ENCODE data around the gene TAF1A.
"Not testable (repeated sequence)": the region's sequence is repeated elsewhere in the genome, so short reads cannot be mapped to it uniquely, and the experiment has no call there.

The TAF1A gene

DNA sequence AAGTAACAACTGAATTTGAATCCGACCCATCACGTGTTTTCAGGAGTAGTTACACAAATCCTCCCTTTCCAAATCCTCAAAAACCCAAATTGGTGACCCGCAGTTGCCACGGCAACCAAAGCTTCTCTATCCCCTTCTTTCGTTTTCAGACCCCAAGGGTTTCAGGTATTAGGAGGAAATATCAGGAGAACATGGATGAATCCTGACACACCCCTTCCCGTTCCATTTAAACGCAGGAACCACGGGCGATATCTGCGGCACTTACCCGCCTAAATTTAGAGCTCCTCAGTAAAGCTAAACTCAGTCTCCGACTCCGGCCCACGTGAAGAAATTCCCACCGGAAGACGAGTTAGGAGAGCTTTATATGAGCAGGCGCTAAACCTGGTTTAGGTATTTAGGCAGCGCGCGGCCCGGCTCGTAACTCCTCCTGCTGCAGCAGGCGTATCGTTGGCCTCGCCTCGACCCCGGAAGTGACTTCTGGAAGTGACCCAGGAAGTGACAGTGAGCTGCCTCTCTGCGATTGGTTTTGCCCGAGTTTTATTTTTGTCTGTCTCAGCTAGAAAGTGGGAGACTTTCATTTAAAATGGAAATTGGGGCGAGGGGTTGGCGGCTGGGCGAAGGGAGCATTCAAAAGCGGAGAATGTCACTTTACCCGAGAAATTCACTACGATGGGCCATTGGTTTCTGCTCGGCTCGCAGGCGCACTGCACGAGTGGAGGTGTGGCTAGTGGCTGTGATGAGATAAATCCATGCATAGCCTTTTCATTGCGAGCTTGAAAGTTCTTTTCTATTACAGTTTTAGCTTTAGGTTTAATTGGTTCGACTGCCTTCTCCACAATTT, at the start of gene TAF1A:
TAF1A (minus strand) TSS at position 472 of the 841 bp plus-strand sequence.
- DNase-seq (ENCODE audit: low read depth), result peak; percentile 80

DNA sequence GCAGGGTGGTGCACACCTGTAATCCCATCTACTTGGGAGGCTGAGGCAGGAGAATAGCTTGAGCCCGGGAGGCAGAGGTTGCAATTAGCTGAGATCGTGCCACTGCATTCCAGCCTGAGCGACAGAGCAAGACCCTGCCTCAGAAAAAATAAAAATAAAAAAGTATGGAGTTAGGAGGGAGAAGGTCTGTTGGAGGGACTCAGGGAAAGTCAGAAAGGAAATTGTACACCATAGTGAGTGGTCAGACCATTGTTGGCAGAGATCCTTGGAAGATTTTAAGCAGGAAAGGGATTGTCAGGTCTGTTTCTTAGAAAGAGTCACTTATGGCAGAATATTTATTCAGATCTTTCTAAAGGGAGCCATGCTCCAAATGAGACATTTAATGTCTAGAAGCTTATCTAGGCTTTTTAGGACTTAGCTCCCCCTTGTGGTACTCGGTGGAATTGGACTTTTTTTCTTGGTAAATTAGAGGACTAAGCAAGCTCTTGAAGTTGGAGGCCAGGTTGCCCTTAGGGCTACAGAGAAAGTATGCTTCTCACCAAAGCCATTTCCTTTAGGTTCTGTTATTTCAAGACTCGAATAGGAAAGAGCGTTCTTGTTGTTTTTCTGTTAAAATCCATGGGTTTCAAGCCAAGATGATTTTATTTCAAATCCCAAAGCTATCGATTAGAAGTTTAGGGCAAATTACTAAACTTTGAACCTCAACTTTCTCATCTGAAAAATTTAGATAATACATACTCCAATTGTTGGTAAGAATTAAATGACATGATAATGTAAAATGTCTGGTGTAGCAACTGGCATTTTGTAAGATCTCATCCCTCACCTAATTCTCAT, 44.7 kb upstream of the TAF1A start:
- DNase-seq (ENCODE audit: low read depth), result peak; percentile 86

DNA sequence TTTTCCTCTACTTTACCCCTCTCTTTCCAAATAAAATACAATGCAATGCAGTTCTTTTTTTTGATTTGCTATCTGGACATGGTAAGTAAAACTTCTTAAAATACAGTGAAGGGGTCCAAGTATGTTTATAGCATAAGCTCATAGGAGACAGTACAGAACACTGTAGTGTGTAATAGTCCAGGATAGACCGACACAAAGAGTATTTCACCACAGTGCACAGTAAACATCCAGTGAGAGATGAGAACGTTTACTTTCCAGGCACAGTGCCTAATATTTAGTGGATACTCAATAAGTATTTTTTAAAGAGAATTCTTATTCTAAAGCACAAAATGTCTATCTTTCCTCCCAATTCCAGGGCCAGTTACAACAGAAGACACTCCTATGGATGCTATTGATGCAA, 43.0 kb upstream of the TAF1A start:
- no peak for DNase-seq (ENCODE audit: low read depth)

DNA sequence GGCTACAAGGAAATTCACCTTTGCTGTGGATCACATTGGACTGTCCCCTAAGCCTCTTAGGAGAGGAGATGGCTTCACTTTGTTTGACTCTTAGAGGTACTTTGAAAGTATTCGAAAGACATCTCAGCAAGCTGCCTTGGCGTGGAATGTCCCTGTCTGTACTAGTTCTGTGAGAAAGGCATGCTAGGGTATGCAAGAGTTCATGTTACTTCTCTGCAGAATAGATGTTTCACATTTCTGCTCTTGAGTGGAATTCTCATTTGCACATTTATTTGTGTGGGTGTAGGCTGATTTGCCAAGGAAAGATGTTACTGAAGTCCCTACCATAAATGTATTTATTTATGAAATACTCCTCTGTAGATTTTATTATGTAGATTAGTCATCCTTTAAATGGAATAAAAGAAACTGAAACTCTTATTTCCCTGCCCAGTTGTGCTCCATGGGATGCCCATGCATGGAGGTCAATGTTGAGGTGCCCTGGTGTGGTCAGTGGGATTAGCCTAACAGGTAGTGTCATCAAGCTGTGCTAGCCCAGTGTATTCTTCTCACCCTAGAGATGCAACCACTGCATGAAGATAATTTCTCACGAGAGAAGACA, 42.0 kb upstream of the TAF1A start:
- no peak for DNase-seq (ENCODE audit: low read depth)

DNA sequence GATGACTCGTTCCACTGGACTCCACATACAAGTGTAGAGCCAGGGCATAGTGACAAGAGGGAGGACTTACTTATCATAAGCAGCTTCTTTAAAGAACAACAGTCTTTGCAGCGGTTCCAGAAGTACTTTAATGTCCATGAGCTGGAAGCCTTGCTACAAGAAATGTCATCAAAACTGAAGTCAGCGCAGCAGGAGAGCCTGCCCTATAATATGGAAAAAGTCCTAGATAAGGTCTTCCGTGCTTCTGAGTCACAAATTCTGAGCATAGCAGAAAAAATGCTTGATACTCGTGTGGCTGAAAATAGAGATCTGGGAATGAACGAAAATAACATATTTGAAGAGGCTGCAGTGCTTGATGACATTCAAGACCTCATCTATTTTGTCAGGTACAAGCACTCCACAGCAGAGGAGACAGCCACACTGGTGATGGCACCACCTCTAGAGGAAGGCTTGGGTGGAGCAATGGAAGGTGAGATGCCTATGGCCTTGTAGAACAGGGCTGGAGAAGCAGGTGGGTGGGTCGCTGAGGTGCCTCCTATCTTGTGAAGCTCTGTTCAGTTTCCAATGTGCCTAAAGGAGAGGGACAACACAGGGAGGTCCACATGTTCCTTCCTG, 40.3 kb upstream of the TAF1A start:
- DNase-seq (ENCODE audit: low read depth), result peak; percentile 32

DNA sequence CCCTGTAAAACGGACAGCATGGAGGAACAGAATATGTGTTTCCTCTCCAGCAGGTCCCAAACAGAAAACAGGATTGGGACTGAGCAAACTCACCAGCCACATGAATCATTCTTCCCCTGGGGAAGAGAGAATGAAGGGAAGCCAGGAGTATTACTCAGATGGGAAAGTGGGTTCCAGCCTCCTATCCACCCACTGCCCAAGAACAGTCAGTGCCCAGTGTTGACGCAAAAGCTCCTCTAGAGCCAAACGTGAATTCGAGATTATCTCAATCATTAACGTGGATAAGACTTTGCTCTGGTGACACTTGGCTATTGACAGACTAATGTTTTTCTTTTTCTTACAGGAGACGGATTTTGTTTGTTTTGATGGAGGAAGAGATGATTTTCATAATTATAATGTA, 37.5 kb upstream of the TAF1A start:
- DNase-seq (ENCODE audit: low read depth), result peak; percentile 25

DNA sequence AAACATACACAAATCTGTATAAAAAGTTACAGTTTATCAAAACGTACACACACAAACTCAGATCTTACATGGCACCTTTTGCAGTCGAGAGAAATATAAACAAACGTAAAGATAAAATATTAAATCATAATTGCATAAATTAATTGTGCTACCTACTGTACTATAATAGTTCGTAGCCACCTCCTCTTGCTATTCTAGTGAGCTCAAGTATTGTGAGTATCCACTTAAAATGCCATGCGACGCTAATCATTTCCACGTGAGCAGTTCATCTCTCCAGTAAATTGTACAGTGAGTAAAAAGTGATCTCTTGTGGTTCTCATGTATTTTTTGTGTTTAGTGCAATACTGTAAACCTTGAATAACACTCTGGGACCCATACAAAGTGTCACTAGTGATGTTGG, 34.5 kb upstream of the TAF1A start:
- no peak for DNase-seq (ENCODE audit: low read depth)

DNA sequence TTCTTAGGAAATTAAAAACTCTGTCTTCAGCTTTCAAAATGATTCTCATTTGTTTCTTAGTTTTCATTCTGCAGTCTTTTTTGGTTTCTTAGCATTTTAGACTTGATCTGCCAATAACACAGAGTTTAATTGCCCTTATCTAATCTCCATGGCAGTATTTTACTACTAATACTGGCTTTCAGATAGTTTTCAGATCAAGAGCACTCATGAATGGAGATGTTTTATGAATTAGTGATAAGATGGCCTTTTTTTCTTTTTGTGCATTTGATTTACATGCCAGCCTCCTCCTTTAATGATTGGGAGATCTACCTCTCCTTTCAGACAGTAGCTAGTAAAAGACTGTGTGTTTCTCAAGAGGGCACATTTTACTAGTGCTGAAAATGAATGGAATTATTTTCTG, 33.7 kb upstream of the TAF1A start:
- DNase-seq (ENCODE audit: low read depth), result no peak

DNA sequence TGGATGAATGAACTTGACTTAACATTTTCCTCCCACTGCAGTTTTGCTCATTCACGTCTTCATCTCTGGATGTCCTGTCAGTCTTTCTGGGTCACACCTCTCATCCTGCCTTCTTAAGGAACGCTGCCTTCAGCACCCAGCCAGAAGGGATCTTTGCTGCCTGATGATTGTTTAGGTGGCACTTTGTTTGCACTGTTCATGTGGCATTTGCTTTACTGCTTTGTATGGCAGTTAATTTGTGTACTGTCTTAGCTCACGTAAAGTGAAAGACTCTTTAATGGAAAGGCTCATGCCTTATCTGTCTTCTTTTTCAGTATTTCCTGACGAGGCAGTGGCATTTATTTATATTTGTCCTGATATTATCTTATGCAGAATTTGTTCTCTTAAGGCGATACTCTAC, 33.0 kb upstream of the TAF1A start:
- no peak for DNase-seq (ENCODE audit: low read depth)

DNA sequence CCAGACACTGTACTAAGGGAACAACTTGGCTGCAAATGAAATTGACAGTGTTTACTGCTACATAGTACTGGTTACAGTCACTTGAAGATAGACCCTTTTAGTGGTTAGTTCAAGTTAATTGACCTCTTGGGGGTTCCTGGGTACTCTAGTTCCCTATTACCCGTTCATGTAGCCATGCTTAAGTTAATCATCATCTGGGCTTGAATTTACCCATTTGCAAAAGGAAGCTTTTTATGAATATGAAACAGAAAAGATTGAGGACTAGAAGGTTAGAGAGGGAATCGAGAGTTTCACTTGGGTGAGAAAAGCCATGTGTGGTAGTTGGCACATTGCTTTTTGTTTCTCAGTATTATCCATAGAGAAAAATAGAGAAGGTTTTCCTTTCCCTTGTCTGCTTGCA, 30.8 kb upstream of the TAF1A start:
- no peak for DNase-seq (ENCODE audit: low read depth)

DNA sequence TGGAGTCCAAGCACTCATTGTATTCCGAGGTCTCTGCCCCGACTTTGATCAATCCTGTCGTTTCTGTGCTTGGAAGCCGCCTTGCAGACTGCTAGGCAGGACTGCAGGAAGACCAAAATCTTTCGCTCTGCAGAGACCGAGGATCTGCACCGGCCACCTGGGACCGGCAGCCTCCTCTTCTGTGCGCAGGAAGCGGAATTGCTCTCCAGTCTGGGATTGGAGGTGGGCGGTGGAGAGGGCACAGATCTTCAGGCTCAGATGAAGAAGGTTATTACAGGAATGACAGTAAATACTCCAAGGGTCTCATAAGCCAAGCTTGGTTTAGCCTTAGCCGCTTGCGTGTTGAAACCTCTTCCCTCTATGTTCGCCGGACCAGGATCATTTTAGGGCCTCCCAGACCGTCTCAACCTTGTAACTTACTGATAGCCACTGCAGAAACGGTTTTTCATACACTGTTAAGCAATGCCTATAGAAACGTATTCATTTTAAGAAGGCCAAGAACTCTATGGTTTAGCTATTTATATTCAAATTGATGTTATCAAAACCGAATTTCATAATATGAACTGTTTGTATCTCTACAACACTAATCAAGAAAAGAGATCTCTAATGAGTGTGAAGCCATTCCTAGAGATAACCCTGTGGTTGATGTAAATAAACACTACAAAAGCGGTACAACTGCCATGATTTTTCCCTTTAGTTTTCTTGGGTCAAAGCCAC, 29.3 kb upstream of the TAF1A start:
- DNase-seq (ENCODE audit: low read depth), result peak; percentile 24

DNA sequence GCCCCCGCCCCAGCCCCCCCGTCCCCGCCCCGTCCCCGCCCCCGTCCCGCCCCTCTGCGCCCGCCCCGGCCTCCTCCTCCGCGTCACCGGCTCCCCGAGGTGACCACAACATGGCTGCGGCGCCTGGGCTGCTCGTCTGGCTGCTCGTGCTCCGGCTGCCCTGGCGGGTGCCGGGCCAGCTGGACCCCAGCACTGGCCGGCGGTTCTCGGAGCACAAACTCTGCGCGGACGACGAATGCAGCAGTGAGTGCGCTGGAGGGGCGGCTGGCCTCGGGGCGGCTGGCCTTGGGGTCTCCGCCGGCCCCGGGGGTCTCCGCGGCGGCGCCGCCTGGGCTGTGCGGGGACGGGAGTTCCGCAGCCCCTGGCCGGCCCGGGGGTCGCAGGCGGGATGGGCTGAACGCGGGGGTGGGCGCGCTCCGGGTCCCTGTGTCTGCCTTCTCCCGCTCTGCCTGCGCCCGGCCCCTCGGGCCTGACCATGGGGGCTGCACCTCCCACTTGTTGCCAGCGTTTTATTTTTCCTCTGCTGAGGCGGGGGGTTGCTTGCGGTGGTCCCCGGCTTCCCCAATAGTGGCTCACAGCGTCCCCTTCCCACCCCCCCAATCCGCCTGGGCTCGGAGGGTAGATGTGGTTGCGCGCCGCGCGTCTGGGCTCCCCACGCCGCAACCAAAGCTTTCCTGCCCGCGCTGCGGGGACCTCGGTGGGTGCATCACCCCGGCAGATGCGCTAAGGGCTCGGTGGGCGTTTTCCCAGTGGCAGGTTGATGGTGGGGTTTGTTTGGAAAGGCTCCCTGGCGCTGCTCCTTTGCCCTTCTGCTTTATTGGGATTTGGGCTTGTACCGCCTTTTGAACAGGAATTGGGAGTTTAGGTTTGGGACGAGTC, 28.5 kb upstream of the TAF1A start, which contains the start of gene MIA3:
MIA3 (plus strand) TSS at position 97 of the 879 bp plus-strand sequence; CDS start at position 111, 14 bp downstream.
- DNase-seq (ENCODE audit: low read depth), result no peak

DNA sequence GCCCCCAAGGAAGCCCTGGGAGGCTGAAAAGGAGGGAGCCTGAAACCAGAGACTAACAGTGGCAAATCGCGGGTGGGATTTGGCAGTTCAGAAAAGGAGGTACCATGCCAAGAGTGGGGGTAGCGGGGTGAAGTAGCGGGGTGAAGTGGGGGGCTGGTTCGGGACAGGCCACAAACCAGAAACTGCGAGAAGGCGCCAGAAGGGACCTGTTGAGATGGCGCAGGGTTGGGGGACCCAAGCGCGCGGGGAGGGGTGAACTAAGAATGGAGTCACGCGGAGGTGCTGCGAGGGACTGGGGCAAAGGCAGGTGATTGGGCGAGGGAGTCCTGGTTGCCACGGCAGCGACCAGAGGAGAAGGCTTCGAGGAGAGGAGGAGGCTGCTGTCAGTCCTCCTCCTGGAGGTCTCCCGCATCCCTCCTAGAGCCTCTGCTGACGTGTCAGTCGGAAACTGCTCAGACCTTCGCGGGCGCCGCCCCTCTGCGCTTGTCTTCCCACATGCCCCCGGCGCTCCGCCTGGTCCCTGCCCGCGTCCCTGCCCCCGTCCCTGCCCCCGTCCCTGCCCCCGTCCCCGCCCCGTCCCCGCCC, 27.7 kb upstream of the TAF1A start:
- DNase-seq (ENCODE audit: low read depth), result peak; percentile 99

DNA sequence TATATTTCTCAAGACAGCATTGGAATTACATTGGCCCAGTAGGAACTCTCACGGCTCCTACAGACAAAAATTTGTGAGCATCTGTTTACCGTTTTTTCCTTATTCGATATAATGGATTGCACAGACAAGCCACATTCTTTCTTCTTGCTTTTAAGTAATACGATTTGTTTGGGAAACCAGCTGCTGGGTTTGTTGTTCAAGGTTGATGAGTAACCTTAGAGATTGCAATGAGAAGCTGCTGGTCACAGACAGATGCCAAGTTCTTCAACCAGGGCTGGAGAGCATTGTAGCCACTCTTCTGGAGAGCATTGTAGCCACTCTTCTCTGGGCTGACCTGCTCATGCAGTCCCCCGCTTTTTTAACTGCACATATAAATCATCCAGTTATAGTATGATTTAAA, 26.8 kb upstream of the TAF1A start:
- DNase-seq (ENCODE audit: low read depth), result peak; percentile 91

DNA sequence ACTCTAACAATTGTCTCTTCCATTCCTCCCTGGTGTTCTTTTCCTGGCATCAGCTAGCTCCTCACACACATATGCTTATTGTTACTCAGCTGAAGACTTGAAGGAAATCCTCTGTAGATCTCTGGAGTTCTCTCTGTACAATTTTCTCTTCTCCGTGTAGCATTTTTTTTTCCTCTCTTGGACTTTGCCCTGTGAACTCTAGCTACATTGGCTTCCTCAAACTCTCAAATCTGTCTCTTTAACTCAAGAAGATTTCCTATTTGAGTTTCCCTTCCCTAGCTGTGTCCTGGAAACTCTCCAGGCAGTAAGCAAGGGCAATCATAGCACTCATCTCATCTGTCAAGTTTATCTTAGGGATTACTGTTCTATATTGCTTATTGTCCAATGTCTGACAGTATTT, 23.9 kb upstream of the TAF1A start:
- DNase-seq (ENCODE audit: low read depth), result no peak

DNA sequence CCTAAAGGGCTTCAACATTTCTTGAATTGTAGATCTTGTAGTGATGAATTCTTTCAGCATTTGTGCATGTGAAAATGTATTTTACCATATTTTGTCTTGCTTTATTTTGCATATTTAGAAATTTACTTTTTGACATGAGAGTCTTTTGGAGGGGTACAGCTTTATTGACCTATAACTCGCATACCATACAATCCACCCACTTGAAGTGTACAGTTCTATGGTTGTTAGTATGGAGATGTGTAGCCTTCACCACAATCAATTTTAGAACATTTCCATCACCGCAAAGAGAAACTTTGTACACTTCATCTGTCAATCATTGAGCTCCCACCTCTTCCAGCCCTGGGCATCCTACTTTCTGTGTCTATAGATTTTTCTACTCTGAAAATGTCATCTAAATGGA, 21.0 kb upstream of the TAF1A start:
- no peak for DNase-seq (ENCODE audit: low read depth)

DNA sequence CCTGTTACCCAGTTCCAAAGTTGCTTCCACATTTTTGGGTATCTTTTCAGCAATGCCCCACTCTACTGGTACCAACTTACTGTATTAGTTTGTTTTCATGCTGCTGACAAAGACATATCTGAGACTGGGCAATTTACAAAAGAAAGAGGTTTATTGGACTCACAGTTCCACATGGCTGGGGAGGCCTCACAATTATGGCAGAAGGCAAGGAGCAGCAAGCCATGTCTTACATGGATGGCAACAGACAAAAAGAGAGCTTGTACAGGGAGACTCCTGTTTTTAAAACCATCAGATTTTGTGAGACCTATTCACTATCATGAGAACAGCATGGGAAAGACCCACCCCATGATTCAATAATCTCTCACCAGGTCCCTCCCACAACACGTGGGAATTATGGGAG, 19.4 kb upstream of the TAF1A start:
- not testable (repeated sequence) for DNase-seq (ENCODE audit: low read depth)

DNA sequence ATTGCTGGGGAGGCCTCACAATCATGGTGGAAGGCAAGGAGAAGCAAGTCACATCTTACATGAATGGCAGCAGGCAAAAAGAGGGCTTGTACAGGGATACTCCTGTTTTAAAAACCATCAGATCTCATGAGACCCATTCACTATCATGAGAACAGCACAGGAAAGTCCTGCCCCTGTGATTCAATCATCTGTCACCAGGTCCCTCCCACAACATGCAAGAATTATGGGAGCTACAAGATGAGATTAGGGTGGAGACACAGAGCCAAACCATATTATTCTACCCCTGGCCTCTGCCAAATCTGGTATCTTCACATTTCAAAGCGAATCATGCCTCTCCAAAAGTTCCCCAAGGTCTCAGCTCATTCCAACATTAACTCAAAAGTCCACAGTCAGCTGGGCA, 17.0 kb upstream of the TAF1A start:
- no peak for DNase-seq (ENCODE audit: low read depth)

DNA sequence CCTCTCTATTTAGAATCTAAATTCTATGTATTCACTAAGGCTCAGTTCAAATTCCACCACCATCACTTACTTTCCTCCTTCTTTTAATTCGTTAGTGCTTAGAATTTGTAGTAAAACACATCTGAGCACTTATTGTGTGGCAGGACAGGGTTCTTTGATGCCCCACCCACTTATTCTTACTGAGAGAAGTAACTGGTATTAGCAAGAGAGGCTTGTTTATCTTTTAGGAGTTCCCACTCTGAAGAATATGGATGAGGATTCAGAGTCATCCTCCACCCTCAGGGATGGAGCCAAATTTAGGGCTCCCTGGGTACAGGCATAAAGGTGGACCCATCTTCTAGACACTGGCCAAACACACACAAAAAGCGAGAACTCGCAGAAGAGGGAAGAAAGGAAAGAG, 11.5 kb upstream of the TAF1A start:
- no peak for DNase-seq (ENCODE audit: low read depth)

DNA sequence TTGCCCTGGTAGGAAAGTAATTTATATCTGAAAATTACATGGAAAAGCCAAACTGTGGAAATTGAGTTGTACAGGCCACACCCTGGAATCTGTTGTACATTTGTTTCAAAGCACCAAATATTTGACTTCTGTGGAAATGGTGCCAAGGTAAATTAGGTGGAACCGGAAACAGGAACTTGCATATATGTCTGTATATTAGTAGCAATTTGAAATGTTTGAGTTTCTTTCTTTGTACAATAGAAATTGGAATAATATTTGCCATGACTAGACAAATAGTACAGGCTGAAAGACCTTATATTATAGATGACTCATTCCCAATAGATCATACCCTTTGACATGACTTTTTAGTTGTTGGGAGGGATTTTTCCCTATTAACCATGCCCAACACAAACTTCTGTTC, 10.5 kb upstream of the TAF1A start:
- DNase-seq (ENCODE audit: low read depth), result no peak

All from amniotic epithelial cell (primary cell).